Fibroblast of skin of right quadriceps (primary cell): Measurements from ENCODE around the gene SLC9A5.
A peak's percentile ranks its signal among the peaks of the same experiment; 100 is the strongest.

ENCODE experiments used
- DNase-seq: peaks from one replicate; pipeline ENCODE4 v3.0.0-alpha.2; 2013

Gene SLC9A5

DNA sequence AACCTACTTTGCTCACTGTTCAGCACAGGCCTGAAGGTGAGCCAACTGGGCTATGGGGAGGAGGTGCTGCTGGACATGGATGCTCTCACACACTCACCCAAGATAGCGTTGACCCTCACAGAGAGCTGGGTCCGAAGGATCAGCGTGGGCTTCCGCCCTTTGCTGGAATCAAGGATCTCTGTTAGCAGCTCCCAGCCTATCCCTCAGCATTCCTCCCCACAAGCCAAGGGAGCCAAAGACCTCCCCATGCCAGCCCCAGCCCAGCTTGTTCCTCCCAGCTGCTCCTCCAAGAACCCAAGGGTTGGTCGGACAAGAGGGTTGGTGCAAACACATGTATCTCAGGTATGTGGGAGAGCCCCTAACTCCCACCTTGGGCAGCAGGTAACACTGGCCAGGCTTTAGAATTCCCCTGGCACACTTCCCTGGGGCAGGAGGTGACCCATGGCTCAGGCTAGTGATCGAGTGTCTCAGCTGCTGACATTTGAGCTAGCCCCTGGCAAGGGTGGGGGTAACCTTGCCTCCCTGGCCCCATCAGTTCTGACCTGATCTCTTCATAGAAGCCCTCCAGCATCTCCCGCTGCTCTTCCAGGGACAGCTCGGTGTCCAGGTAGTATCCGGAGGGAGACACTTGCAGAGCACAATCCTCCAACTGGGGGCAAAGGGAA, 9.8 kb upstream of the SLC9A5 start:
- DNase-seq: no peak

DNA sequence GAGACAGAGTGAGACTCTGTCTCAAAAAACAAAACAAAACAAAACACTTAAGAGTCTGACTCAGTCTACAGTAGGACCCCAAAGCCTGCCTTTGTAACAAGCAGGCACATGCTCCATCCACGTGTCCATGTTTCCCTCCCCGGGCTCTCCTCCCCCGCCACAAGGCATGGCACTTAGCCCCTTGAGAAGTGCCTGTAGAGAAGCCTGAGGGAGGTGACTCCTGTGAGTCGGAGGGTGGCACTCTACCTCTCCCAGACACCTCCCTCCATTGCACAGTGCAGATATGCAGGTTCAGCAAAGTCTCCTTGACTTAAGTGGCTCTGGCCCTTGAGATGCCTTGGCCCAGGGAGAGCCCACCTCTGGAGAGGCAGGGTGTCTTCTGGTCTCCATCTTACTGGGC, 8.3 kb upstream of the SLC9A5 start:
- DNase-seq: peak; percentile 58

DNA sequence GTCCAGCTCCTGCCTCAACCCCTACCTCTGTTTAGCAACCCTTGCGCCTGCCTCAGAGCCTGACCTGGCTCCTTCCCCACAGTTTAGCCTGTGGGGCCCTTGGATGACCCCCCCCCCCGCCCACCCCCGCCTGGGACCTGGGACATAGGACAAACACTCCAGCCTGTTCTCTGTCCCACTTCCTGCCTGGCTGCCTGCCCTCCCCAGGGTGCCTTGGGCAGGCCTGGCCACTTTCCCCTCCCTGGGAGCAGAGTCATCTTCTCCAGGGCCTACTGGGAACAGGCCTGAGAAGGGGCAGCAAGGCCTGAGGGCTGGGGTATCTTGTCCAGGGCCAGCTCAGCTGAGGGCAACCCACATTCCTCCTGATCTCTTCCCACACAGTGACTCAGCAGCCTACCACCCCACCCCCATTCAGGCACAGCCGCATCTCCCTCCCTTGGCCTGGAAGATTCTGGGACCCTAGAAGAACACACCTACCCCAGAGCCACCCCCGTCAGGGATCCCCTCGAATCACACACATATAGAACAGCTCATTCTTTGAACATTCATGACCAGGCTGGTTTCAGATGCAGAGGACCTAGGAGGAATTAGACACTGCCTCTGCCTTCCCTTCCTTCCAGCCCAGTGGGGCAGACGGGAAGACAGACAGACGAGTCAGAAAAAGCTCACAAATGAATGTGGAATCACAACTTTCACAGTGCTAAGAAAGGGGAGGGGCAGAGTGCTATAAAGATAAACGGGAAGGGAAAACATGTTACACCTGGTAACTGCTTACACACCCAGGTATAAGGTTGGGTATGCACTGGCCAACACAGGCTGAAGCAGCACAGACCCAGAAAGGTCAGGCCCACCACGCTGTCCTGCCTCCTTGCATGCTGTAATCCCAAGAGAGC, 7.5 kb upstream of the SLC9A5 start:
- DNase-seq: peak; percentile 85

DNA sequence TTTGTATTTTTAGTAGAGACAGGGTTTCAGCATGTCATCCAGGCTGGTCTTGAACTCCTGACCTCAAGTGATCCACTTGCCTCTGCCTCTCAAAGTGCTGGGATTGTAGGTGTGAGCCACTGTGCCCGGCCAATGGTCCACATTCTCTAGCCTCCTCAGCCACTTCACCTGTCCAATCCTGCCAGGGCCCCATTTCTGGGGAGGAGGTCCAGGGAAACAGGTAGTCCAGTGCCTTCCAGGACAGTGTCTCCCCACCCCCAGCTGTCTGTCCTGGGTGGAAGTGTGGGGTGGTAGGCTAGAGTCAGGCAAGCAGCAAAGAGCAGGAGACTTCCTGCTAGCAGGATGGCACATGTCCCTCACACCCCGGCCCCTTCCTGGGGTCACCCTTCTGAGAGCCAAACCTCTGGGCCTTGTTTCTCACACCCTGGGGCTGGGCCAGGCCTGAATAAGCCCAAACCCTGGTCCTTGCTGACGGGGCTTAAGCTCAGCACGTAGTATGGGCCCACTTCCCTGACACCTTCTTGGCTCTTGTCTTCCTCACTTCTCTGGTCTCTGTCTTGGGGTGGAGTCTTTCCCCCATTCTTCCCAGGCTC, 6.5 kb upstream of the SLC9A5 start:
- DNase-seq: no peak

DNA sequence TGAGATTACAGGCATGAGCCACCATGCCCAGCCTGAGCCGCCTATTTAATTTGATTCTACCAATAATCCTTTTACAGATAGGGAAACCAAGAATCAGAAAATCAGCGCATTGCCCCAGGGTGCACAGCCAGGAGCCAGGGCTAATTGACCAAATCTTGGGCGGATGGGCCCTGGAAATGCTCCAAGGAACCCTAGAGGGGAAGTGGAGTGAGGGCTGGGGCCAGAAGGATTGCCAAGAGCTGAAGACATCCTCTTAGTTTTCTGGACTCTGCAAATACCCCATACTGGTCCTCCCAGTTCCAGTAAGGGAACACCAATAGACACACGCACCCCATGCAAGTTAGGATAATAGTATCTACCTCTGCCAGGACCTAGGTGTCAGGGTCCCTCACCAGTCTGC, 5.3 kb upstream of the SLC9A5 start:
- DNase-seq: no peak

DNA sequence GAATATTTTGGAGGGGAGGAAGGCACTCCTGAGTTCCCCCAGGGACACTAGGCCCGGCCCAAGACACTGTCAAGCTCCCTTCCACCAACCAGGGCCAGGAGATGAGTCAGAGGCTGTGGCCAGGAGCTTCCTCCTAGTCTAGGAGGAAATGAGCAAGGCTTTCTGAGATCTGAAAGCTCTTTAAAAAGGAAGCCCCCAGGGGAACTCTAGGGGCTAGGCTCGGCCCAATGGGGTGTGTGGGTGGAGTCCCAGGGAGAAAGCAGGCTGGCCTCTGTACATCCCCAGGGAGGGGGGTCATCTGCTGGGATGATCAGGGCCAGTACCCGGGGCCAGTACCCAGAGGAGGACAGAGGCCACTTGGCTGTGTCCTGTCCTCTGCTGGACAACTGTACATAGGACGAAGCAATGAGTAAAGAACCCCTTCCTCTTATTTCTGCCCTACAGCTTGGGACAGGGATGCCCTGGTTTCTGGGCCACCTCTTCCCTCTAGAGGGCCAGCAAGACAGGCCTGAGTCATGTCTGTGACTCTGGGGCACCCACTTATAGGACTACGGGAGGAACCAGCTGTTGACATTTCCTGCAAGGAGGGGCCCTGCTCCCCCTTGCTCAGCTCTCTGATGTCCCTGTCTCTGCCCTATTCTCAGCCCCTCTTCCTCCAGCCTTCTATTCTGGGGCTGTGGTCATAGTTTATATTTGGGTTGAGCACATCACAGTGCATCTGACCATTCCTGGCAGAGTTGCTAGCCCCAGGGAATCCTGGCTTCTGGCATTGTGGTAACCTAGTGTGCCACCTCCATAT, 4.2 kb upstream of the SLC9A5 start:
- DNase-seq: peak; percentile 94

DNA sequence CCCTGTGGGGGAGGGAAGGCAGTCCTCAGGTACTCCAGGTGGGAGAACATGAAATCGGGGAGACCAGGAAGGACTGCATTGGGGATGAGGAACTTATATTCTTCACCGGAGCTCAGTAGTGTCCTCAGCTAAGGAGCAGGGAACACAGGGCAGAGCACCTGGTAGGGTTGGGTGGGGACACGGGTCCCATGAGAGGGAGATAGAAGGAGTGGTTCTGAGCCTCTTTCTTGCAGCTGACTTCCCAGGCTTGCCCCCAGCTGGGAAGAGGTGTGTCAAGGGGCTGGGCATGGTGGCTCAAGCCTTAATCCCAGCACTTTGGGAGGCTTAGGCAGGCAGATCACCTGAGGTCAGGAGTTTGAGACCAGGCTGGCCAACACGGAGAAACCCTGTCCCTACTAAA, 3.6 kb upstream of the SLC9A5 start:
- DNase-seq: no peak

DNA sequence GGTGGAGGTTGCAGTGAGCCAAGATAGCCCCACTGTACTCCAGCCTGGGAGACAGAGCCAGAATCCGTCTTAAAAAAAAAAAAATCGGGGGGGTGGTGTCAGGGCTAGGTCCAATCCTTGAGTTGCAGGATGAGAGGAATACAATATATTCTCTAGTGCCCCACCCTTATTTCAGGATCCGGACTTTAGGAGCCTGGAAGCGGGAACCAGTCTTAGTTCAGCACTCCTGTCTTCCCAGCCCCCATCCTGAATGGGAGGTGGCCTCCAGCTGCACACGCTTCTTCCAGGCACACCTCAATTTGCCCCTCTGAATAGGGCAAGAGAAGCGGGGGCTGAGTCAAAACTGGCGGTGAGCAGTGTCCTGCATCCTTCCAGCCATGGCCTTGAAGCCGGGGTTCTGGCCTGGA, 3.1 kb upstream of the SLC9A5 start:
- DNase-seq: no peak

DNA sequence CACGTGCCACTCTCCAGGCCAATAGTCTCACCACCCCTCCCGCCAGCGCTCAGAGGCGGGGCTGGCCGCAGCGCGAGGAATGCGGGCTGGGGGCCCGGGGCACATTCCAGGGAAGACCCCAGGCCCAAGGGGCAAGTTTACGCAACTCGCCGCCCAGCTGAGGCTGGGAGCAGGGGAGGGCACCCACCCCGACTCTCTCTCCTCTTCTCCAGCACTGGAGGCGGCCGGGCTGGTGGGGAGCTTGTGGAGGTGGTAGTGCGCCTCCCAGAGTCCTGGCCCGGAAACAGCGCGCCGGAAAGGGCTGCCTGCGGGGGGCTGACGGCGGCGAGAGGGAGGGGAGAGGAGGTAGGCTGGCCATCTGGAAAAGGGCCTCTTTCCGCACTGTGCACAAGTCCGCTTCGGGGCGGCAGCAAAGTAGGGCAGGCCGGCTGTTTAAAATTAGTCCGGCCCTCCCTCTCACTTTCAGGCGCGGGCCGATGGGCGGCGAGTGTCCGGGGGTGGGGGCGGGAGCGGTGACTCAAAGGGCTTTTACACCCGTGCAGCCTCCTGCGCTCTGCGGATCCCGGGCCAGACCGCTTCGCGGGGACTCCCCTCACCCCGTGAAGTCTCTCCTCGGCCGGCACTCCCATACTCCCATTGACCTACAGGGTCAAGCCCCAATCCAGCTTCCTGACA, 2.6 kb upstream of the SLC9A5 start:
- peak; percentile 85 for DNase-seq

DNA sequence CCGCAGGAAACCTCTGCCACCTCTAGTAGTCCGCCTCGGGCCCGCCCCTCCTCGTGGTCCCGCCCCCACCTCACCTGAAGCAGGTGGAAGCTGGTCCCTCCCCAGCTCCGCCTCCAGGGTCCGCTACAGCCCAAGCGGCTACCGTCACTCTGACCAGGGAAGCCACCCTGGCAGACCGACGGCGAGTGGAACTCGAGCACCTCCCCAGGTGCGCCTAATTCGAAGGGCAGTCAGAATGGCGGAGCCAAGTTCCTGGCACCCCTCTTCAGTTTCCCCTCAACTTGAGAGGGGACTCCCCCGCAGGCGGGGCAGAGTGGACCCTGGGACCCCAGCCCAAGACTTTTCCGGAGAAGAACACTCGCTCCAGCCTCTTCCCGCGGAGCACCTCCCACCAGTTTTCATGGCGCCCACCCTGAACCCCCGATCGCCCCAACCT, 2.0 kb upstream of the SLC9A5 start:
- no peak for DNase-seq

DNA sequence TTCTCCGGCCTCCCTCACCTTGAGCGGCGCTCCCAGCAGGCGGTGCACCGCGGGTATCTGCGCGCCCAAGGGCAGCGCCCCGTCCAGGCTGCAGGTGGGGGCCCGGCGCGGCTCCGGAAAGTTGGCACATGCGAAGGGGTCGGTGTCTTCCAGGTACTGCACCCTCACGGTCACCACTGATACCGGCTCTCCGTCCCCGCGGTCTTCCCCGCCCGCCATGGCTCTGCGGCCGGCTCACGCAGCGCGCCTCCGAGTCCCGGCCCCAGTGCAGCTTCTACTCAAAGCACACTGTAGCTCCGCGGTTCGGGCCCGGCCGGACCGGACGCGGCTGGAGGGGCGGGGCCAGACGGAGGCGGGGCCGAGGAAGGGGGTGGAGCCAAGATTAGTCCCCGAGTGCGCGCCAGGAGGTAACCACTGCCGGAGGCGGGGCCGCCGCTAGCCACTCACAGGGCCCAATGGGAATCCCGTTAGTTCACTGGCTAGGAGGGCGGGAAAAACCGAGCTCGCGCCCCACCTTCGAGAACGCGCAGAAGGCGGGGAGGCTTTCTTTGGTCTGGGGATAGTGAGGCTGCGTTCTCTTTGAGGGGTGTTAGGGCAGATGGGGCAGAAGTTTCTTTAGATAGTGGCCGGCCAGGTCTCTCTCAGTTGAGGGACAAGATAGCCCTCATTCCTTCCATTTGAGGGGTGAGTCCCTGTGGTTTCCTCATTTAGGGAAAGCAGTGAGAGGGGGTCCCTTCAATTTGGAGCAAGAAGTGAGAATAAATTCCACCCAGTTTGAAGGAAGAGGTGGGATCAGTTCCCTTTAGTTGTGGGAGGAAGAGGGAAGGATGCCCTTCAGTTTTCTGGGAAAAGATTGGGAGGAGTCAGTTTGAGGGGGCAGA, 1.3 kb upstream of the SLC9A5 start, which contains the start of gene FHOD1:
Gene FHOD1, minus strand, starts transcription at position 290 of the 881 bp plus-strand sequence. Its CDS starts 71 bp downstream, at position 219.
- DNase-seq: peak; percentile 94

DNA sequence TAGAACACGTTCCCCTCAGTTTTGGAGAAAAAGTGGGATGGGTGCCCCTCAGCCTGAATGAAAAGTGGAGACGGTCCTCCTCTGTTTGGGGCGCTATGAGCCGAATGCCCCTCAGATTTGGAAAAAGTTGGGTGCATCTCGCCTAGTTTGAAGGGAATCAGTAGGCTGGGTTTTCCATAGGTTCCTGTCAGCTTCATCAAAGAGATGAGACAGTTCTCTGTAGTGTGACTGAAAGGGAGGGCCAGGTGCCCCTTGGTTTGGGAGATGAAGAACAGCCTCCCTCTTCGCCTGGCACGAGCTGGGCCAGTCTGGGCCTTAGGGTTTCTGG, 742 bp upstream of the SLC9A5 start:
- no peak for DNase-seq

DNA sequence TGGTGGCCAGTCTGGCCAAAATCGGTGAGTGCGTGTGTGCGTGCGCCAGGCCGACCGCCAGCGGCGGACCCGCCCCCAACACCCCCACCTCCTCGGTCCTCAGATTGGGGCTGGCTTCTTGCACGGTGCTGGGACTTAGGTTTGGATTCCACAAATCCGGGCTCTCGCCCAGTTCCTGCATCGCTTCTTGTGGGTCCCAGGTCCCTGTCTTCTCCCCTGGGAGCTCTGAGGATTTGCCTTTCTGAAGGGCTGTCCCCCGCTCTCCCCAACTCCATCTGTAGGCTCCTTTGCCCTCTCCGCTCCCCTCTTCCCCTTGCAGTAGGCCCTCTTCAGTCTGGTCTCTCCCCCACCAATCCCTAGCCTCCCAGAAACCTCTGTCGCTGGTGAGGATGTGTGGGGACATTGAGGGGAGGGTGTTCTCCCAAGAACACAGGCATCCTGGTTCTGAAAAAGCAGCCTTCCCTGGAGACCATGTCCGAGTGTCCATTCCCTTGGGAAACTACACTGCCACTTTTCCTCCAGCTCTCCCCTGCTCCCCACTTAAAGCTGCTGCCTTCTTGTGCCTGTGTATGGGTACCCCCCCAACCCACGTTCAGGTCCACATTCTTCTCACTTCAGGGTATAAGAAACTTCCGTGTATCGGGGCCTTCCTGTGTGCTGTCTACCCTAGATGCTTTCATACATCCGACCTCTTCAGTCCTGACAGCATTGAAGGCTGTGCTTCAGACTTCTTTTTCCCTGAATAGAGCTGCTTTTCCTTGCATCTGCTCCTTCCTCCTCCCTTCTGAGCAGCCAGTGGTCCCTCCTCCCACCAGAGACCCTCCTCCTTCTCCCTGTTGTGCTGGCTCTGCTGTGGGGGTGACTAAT, 632 bp downstream of the SLC9A5 start:
- DNase-seq: peak; percentile 32

DNA sequence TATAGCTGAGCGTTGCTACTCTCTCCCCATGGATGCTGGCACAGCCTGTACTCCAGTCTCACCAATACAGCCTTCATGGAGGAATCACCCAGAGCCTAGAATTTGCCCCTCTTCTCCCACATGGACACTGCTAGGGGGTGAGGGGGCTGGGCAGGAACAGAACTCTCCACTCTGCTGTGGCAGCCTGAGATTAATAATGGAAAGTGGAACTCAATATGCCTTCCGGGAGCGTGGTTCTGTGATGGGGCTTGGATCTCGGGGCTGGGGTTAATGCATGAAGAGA, 1.2 kb downstream of the SLC9A5 start:
- no peak for DNase-seq

DNA sequence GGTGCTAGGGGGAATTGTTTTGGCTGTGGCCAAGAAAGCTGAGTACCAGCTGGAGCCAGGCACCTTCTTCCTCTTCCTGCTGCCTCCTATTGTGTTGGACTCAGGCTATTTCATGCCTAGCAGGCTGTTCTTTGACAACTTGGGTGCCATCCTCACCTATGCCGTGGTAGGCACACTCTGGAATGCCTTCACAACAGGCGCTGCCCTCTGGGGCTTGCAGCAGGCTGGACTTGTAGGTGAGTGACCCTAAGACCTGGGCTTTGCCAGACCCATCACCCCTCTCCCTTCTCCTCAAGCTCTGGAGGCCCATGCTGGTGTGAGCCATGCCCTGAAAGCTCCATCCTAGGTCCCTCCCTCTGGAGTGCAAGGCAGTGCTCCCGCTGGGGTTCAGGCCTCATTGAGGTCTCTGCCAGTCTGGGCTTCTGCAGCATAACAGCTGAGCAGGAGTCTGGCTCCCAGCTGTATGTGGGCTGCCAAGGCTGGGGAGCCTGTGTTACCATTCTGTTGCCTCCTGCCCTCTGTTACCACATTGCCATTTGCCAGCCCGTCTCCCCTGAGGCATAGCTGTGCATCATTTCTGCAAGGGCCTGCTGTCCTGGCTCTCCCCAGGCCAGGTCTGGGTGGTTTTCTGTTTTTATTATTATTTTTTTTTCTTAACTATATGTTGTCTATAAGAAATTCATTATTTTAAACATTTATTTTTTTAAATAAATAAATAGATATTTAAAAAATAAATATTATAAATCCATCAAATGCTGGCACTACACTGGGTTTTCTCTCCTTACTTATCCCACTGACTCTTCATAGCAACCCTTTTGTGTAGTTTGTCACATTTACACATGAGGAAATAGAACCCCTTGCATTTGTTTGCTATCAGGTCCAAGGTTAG, 4.1 kb downstream of the SLC9A5 start:
- no peak for DNase-seq

DNA sequence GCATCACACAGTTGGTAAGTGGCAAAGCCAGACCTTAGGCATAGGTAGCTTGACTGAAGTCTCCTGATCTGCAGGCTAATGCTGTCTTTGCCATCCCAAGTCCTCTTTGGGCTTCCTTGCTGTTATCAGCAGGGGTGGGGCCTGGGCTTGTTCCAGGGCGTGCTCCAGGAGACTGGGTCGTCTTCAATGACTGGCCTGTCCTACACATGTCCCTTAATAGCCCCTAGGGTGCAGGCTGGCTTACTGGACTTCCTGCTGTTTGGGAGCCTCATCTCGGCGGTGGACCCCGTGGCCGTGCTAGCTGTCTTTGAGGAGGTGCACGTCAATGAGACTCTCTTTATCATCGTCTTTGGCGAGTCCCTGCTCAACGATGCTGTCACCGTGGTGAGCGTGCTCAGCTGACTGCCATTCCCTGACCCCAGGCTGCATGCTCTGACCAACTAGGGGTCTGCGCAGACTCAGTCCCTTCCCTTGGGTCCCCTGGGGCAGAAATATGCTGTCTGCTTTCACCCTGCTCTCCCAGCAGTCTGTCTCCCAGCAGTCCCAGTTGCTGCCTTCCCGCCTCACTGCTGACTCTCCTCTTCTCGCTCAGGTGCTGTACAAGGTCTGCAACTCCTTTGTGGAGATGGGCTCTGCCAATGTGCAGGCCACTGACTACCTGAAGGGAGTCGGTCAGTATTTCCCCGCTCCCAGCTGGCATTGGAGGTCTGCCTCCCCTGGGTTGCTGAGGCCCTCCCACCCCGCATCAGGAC, 6.2 kb downstream of the SLC9A5 start:
- no peak for DNase-seq

DNA sequence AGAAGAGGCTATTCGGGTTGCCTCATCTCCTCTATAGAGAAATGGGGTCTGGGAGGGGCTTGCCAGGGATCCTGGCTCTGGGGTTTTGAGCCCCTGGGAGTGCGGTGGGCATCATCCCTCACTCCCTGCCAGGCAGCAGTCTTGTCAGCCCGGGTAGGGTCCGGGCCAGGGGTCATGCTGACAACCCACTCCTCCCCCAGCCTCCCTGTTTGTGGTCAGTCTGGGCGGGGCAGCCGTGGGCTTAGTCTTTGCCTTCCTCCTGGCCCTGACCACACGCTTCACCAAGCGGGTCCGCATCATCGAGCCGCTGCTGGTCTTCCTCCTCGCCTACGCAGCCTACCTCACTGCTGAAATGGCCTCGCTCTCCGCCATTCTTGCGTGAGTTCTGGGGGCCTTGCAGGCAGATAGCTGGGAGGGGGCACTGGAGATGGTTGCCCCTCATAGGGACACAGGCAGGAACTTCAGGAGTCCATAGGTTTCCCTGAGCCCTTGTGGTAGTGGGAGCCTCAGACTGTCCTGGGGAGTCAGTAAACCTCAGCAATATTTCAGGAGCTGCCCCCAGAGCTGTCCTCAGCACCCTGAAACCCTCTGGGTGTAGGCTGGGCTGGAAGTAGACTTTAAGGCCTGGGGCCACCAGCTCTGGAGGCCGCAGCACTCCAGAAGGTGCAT, 6.9 kb downstream of the SLC9A5 start:
- no peak for DNase-seq

DNA sequence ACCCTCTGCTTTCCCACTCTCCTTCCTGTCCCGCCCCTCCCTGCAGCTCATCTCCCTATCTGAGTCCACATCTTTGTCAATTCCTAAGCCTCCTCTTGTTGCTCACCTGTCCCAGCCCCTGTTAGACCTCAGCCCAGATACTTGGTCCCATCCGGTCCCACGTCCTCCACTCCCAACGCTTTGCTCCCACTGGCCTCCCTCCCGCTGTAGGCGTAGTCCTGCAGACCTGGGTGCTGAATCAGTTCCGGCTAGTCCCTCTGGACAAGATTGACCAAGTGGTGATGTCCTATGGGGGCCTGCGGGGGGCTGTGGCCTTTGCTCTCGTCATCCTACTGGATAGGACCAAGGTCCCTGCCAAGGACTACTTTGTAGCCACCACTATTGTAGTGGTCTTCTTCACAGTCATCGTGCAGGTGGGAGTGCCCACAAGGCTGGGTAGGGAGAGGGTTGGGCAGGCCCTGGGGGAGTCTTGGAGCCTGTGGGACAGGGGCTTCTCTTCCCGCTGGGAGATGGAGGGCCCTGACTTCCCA, 8.0 kb downstream of the SLC9A5 start:
- DNase-seq: no peak
